Measurements from ENCODE around the gene CACNA1B. TPM values are rescaled to one million over a fixed set of nuclear protein-coding genes. Genes with fewer than 3 reads are reported as not detected.

The CACNA1B gene
- total RNA-seq, 1 experiment from 2014 or later = 0.34 TPM

- BruUV-seq (replicated peaks) = no TSS peak
- H3K4me3 ChIP-seq (ENCODE audit: low read depth, low read length, poor library complexity, severe bottlenecking) = no peak overlapping the region
- intact Hi-C loops (cut with micrococcal nuclease; ENCODE audit: unreplicated experiment) = no loop called here
- no peaks in the 10 kb centered on the region for H3K27me3 ChIP-seq (replicated peaks; ENCODE audit: insufficient read depth, low read depth, low read length, poor library complexity)
- no peaks in the 10 kb centered on the region for H3K36me3 ChIP-seq (ENCODE audit: insufficient read depth, low read length, poor library complexity, severe bottlenecking)
- no peaks in the 10 kb centered on the region for H3K4me1 ChIP-seq (ENCODE audit: insufficient read depth, low read length, poor library complexity, severe bottlenecking)
- POLR2A ChIA-PET (ENCODE audit: low non-redundant PET) = no interaction called here
- no peaks in the 10 kb centered on the region for H3K9me3 ChIP-seq (ENCODE audit: low read depth, low read length, poor library complexity, severe bottlenecking)
- no peak for TF ChIP-seq EZH2 (IDR thresholded peaks at IDR 0.05; ENCODE audit: borderline replicate concordance, low read depth, low read length, poor library complexity, severe bottlenecking)
- TF ChIP-seq CTCF (conservative IDR thresholded peaks at IDR 0.05; ENCODE audit: low read depth, low read length) = no peak
- CTCF ChIA-PET = no interaction called here
- no peak for DNase-seq (ENCODE audit: low spot score)
- H3K27ac ChIP-seq (ENCODE audit: low read depth, low read length, poor library complexity, severe bottlenecking) = no peak overlapping the region
Measured at GRCh38 chr9:138116521-138116920, 238.9 kb downstream of the CACNA1B start.

- intact Hi-C loops (cut with micrococcal nuclease; ENCODE audit: unreplicated experiment) = no loop called here
- Histone ChIP-seq H3K4me1 (ENCODE audit: insufficient read depth, low read length, poor library complexity, severe bottlenecking) (no peaks in the 10 kb centered on the region), H3K36me3 (ENCODE audit: insufficient read depth, low read length, poor library complexity, severe bottlenecking) (no peaks in the 10 kb centered on the region), H3K9me3 (ENCODE audit: low read depth, low read length, poor library complexity, severe bottlenecking) (no peaks in the 10 kb centered on the region), H3K4me3 (ENCODE audit: low read depth, low read length, poor library complexity, severe bottlenecking) (no peak overlapping the region), H3K27ac (ENCODE audit: low read depth, low read length, poor library complexity, severe bottlenecking) (no peak overlapping the region), H3K27me3 (replicated peaks; ENCODE audit: insufficient read depth, low read depth, low read length, poor library complexity) (no peaks in the 10 kb centered on the region)
- no peak for TF ChIP-seq EZH2 (IDR thresholded peaks at IDR 0.05; ENCODE audit: borderline replicate concordance, low read depth, low read length, poor library complexity, severe bottlenecking)
- no peak for TF ChIP-seq CTCF (conservative IDR thresholded peaks at IDR 0.05; ENCODE audit: low read depth, low read length)
- DNase-seq (ENCODE audit: low spot score) = no peak
- ChIA-PET POLR2A (ENCODE audit: low non-redundant PET) (interaction anchor here (0.6 kb wide), 1 partner anchor 987 kb away, joined by 7 read pairs; no protein-coding TSS in a partner anchor), CTCF (no interaction called here)
- no TSS peak for BruUV-seq (replicated peaks)
Measured at GRCh38 chr9:138117101-138117750, 239.6 kb downstream of the CACNA1B start.

- no peaks in the 10 kb centered on the region for H3K36me3 ChIP-seq (ENCODE audit: insufficient read depth, low read length, poor library complexity, severe bottlenecking)
- no peaks in the 10 kb centered on the region for H3K9me3 ChIP-seq (ENCODE audit: low read depth, low read length, poor library complexity, severe bottlenecking)
- no peaks in the 10 kb centered on the region for H3K4me1 ChIP-seq (ENCODE audit: insufficient read depth, low read length, poor library complexity, severe bottlenecking)
- CTCF ChIA-PET = no interaction called here
- TF ChIP-seq CTCF (conservative IDR thresholded peaks at IDR 0.05; ENCODE audit: low read depth, low read length) (no peak), EZH2 (IDR thresholded peaks at IDR 0.05; ENCODE audit: borderline replicate concordance, low read depth, low read length, poor library complexity, severe bottlenecking) (no peak)
- H3K27ac ChIP-seq (ENCODE audit: low read depth, low read length, poor library complexity, severe bottlenecking) = no peak overlapping the region
- POLR2A ChIA-PET (ENCODE audit: low non-redundant PET) = interaction anchor here (0.6 kb wide), 1 partner anchor 988 kb away, joined by 7 read pairs; no protein-coding TSS in a partner anchor
- no TSS peak for BruUV-seq (replicated peaks)
- H3K4me3 ChIP-seq (ENCODE audit: low read depth, low read length, poor library complexity, severe bottlenecking) = no peak overlapping the region
- no peaks in the 10 kb centered on the region for H3K27me3 ChIP-seq (replicated peaks; ENCODE audit: insufficient read depth, low read depth, low read length, poor library complexity)
- no peak for DNase-seq (ENCODE audit: low spot score)
- intact Hi-C loops (cut with micrococcal nuclease; ENCODE audit: unreplicated experiment) = no loop called here
Measured at GRCh38 chr9:138117836-138118235, 240.3 kb downstream of the CACNA1B start.
